H9 (cell line): Measurements from ENCODE around the gene DOCK1. TPM values are rescaled to one million over a fixed set of nuclear protein-coding genes. Genes with fewer than 3 reads are reported as not detected.

Experiments used
- DNase-seq: peaks from one replicate; pipeline ENCODE4 v3.0.0-alpha.2; 2017
- H2AFZ ChIP-seq: one replicate; pipeline ENCODE4 v1.6.1; 2013; ENCODE audit warnings: mild to moderate bottlenecking, low read length, control low read depth, moderate library complexity
- H2AK5ac ChIP-seq: 2 replicates; pipeline ENCODE4 v1.6.1; 2013; ENCODE audit warnings: low read length, control low read depth, mixed read lengths; ENCODE audit not compliant: insufficient read length
- H2BK120ac ChIP-seq: one replicate; pipeline ENCODE4 v1.6.1; 2013; ENCODE audit warnings: low read depth, mild to moderate bottlenecking, low read length, control low read depth, inconsistent platforms; ENCODE audit not compliant: poor library complexity, severe bottlenecking
- H2BK12ac ChIP-seq: 2 replicates; pipeline ENCODE4 v1.6.1; 2013; ENCODE audit warnings: low read length, control low read depth, mixed read lengths, low read depth; ENCODE audit not compliant: insufficient read length
- H2BK15ac ChIP-seq: 2 replicates; pipeline ENCODE4 v1.6.1; 2013; ENCODE audit warnings: low read depth, low read length, control low read depth
- H2BK20ac ChIP-seq: one replicate; pipeline ENCODE4 v1.6.1; 2013; ENCODE audit warnings: low read depth, mild to moderate bottlenecking, low read length, control low read depth, inconsistent platforms; ENCODE audit not compliant: poor library complexity, severe bottlenecking
- H2BK5ac ChIP-seq: 2 replicates; pipeline ENCODE4 v1.6.1; 2013; ENCODE audit warnings: low read length, control low read depth, mixed read lengths; ENCODE audit not compliant: insufficient read length
- H3K14ac ChIP-seq: 2 replicates; pipeline ENCODE4 v1.6.1; 2013; ENCODE audit warnings: low read length, control low read depth; ENCODE audit not compliant: insufficient read depth
- H3K18ac ChIP-seq: 2 replicates; pipeline ENCODE4 v1.6.1; 2013; ENCODE audit warnings: low read depth, mild to moderate bottlenecking, mixed read lengths, low read length, control low read depth; ENCODE audit not compliant: insufficient read length
- H3K23ac ChIP-seq: 2 replicates; pipeline ENCODE4 v1.6.1; 2013; ENCODE audit warnings: low read length, control low read depth, mixed read lengths, low read depth; ENCODE audit not compliant: insufficient read length
- H3K23me2 ChIP-seq: 2 replicates; pipeline ENCODE4 v1.6.1; 2013; ENCODE audit warnings: low read depth, mild to moderate bottlenecking, mixed read lengths, low read length, control low read depth; ENCODE audit not compliant: insufficient read length, poor library complexity, severe bottlenecking
- H3K27ac ChIP-seq: 2 replicates; pipeline ENCODE4 v1.5.1; 2013; ENCODE audit warnings: low read length, control low read depth, mixed read lengths, low read depth; ENCODE audit not compliant: insufficient read length
- H3K27me3 ChIP-seq: 2 replicates; pipeline ENCODE4 v1.6.1; 2013; ENCODE audit warnings: low read length, control low read depth, inconsistent platforms; ENCODE audit not compliant: insufficient read depth
- H3K4ac ChIP-seq: 2 replicates; pipeline ENCODE4 v1.6.1; 2013; ENCODE audit warnings: low read depth, mild to moderate bottlenecking, control low read depth, inconsistent platforms, low read length, moderate library complexity
- H3K4me1 ChIP-seq: 2 replicates; pipeline ENCODE4 v1.6.1; 2013; ENCODE audit warnings: low read length, control low read depth, inconsistent platforms; ENCODE audit not compliant: insufficient read depth
- H3K4me2 ChIP-seq: 2 replicates; pipeline ENCODE4 v1.6.1; 2013; ENCODE audit warnings: low read length, control low read depth, mixed read lengths; ENCODE audit not compliant: insufficient read length, insufficient read depth
- H3K56ac ChIP-seq: 2 replicates; pipeline ENCODE4 v1.6.1; 2013; ENCODE audit warnings: low read depth, mild to moderate bottlenecking, mixed read lengths, low read length, control low read depth; ENCODE audit not compliant: insufficient read length
- H3K79me1 ChIP-seq: 2 replicates; pipeline ENCODE4 v1.6.1; 2013; ENCODE audit warnings: low read depth, mild to moderate bottlenecking, moderate library complexity, low read length, control low read depth, inconsistent platforms; ENCODE audit not compliant: insufficient read depth, poor library complexity, severe bottlenecking
- H3K79me2 ChIP-seq: 2 replicates; pipeline ENCODE4 v1.6.1; 2013; ENCODE audit warnings: low read length, control low read depth, inconsistent platforms; ENCODE audit not compliant: insufficient read depth
- H3K9ac ChIP-seq: 2 replicates; pipeline ENCODE4 v1.6.1; 2013; ENCODE audit warnings: low read length, control low read depth, mixed read lengths; ENCODE audit not compliant: insufficient read length; ENCODE audit errors: extremely low read depth
- H3K9me3 ChIP-seq: one replicate; pipeline ENCODE4 v1.6.1; 2013; ENCODE audit warnings: low read depth, low read length, inconsistent platforms; ENCODE audit not compliant: control insufficient read depth
- H3T11ph ChIP-seq: one replicate; pipeline ENCODE4 v1.6.1; 2013; ENCODE audit warnings: mild to moderate bottlenecking, low read length, control low read depth, inconsistent platforms
- H4K20me1 ChIP-seq: one replicate; pipeline ENCODE4 v1.6.1; 2013; ENCODE audit not compliant: control insufficient read depth, insufficient read length, insufficient read depth
- H4K5ac ChIP-seq: 2 replicates; pipeline ENCODE4 v1.6.1; 2013; ENCODE audit warnings: low read depth, mild to moderate bottlenecking, mixed read lengths, low read length, control low read depth; ENCODE audit not compliant: insufficient read length
- H4K8ac ChIP-seq: replicated peaks from 2 replicates; pipeline ENCODE4 v1.6.1; 2013; ENCODE audit warnings: low read length, control low read depth, mixed read lengths, low read depth; ENCODE audit not compliant: insufficient read length
- H4K91ac ChIP-seq: 2 replicates; pipeline ENCODE4 v1.6.1; 2013; ENCODE audit warnings: low read depth, mild to moderate bottlenecking, moderate library complexity, mixed read lengths, low read length, control low read depth; ENCODE audit not compliant: insufficient read length
- H3K27ac Mint-ChIP-seq, 3 experiments: 2 replicates in 2 of 3; 3 replicates in 1 of 3; pipeline ENCODE4 v1.8.0; 2020 to 2021; ENCODE audit warnings: mixed read lengths in 3 of 3, mild to moderate bottlenecking in 1 of 3, moderate library complexity in 1 of 3
- H3K27me3 Mint-ChIP-seq: 2 replicates; pipeline ENCODE4 v1.8.0; 2021; ENCODE audit warnings: low read depth, mild to moderate bottlenecking, moderate library complexity, mixed read lengths
- H3K36me3 Mint-ChIP-seq, 3 experiments: 2 replicates in 2 of 3; 3 replicates in 1 of 3; pipeline ENCODE4 v1.8.0; 2020 to 2021; ENCODE audit warnings: low read depth in 3 of 3, mixed read lengths in 3 of 3; ENCODE audit not compliant: insufficient read depth in 1 of 3
- H3K4me1 Mint-ChIP-seq, 2 experiments: 2 replicates each; pipeline ENCODE4 v1.8.0; 2020; ENCODE audit warnings: mixed read lengths in 2 of 2
- H3K4me3 Mint-ChIP-seq, 2 experiments: 2 replicates in 1 of 2; 3 replicates in 1 of 2; pipeline ENCODE4 v1.8.0; 2020 to 2021; ENCODE audit warnings: mild to moderate bottlenecking in 2 of 2, mixed read lengths in 2 of 2, moderate library complexity in 1 of 2
- H3K9me3 Mint-ChIP-seq, 2 experiments: 2 replicates in 1 of 2; 3 replicates in 1 of 2; pipeline ENCODE4 v1.8.0; 2020; ENCODE audit warnings: mild to moderate bottlenecking in 2 of 2, mixed read lengths in 2 of 2, moderate library complexity in 1 of 2
- WGBS: extraction: QIAGEN DNeasy Blood & Tissue Kit; methylation state at CpG from one replicate; pipeline ENCODE4 v1.1.7; 2013; ENCODE audit warnings: missing lambda C conversion rate, low lambda C conversion rate, mixed read lengths; ENCODE audit not compliant: insufficient read length; ENCODE audit errors: extremely low coverage; 5-methylcytosine and 5-hydroxymethylcytosine counted together
- total RNA-seq: library from RNA; stranded (reverse); gene quantifications from 2 replicates; pipeline ENCODE4 v1.2.1, GENCODE V29; 2021
- TF ChIP-seq, protein P1 (sequence below): fragments of 200-600 bp; sonication (generic); conservative IDR thresholded peaks from 3 replicates; pipeline ENCODE4 v1.8.0; 2021; ENCODE audit warnings: antibody characterized with exemption, mild to moderate bottlenecking

DOCK1 gene
- total RNA-seq, 1 experiment from 2014 or later = 57.0 TPM

DNA sequence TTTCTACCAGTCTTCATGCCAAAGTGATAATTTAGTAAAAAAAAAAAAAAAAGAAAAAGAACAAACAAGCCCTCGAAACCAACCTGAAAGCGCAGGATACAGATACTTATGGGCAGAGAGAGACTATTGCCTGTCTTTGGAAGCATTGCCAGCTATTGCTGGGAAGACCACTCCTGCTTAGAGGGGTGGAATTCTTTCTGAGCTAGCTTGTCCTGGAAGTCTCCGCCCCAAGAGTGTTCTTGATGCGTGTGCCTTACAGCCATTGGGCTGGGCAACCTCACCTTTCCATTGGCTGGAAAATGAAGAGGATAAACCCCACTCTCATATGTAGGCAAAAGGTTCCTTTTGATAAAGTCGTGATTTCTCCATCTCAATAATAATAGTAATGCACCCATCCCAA, 311.0 kb downstream of the DOCK1 start:
- Histone ChIP-seq H3K9me3 (no peaks in the 10 kb centered on the region), H3K23me2 (no peaks in the 10 kb centered on the region), H3K14ac (no peak overlapping the region), H3K79me1 (no peaks in the 10 kb centered on the region), H2BK15ac (no peak overlapping the region), H4K5ac (no peak overlapping the region), H3K4ac (no peak overlapping the region), H3K23ac (no peak overlapping the region), H3T11ph (no peak overlapping the region), H4K8ac (no peak overlapping the region), H2AFZ (no peak overlapping the region), H2BK20ac (no peak overlapping the region), H4K20me1 (no peaks in the 10 kb centered on the region), H3K27me3 (no peaks in the 10 kb centered on the region), H2BK120ac (no peak overlapping the region), H3K56ac (no peak overlapping the region), H2BK5ac (no peak overlapping the region), H3K9ac (no peak overlapping the region), H3K27ac (peak overlapping the region; percentile 62), H2BK12ac (no peak overlapping the region), H3K18ac (no peak overlapping the region), H3K4me2 (peak overlapping the region; percentile 11), H2AK5ac (no peak overlapping the region), H4K91ac (no peak overlapping the region), H3K79me2 (no peaks in the 10 kb centered on the region), H3K4me1 (peaks cover 9% of the 10 kb centered on the region; the same call in 1 of the 2 replicates)
- Mint-ChIP-seq H3K36me3 (peaks cover 8 to 12% (median 9%) of the 10 kb centered on the region in 3 experiments; a peak in 6 of 7 replicates), H3K4me3 (no peak overlapping the region; a peak in 1 of 5 replicates), H3K4me1 (peaks cover 24% of the 10 kb centered on the region in 2 experiments), H3K27ac (peak overlapping the region in 2 of 3 experiments; percentile 37 to 91; a peak in 4 of 7 replicates), H3K9me3 (peaks cover 7 to 14% of the 10 kb centered on the region in 2 experiments), H3K27me3 (no peaks in the 10 kb centered on the region; the same call in 1 of the 2 replicates)
- TF ChIP-seq, protein P1, sequence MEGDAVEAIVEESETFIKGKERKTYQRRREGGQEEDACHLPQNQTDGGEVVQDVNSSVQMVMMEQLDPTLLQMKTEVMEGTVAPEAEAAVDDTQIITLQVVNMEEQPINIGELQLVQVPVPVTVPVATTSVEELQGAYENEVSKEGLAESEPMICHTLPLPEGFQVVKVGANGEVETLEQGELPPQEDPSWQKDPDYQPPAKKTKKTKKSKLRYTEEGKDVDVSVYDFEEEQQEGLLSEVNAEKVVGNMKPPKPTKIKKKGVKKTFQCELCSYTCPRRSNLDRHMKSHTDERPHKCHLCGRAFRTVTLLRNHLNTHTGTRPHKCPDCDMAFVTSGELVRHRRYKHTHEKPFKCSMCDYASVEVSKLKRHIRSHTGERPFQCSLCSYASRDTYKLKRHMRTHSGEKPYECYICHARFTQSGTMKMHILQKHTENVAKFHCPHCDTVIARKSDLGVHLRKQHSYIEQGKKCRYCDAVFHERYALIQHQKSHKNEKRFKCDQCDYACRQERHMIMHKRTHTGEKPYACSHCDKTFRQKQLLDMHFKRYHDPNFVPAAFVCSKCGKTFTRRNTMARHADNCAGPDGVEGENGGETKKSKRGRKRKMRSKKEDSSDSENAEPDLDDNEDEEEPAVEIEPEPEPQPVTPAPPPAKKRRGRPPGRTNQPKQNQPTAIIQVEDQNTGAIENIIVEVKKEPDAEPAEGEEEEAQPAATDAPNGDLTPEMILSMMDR = no peak
- no peak for DNase-seq
- WGBS = no CpG with 5 or more reads among the region's 5 CpGs
